Measurements from ENCODE around the gene CCDC169.
"Not testable (repeated sequence)": the region's sequence is repeated elsewhere in the genome, so short reads cannot be mapped to it uniquely, and the experiment has no call there.

Gene CCDC169

DNA sequence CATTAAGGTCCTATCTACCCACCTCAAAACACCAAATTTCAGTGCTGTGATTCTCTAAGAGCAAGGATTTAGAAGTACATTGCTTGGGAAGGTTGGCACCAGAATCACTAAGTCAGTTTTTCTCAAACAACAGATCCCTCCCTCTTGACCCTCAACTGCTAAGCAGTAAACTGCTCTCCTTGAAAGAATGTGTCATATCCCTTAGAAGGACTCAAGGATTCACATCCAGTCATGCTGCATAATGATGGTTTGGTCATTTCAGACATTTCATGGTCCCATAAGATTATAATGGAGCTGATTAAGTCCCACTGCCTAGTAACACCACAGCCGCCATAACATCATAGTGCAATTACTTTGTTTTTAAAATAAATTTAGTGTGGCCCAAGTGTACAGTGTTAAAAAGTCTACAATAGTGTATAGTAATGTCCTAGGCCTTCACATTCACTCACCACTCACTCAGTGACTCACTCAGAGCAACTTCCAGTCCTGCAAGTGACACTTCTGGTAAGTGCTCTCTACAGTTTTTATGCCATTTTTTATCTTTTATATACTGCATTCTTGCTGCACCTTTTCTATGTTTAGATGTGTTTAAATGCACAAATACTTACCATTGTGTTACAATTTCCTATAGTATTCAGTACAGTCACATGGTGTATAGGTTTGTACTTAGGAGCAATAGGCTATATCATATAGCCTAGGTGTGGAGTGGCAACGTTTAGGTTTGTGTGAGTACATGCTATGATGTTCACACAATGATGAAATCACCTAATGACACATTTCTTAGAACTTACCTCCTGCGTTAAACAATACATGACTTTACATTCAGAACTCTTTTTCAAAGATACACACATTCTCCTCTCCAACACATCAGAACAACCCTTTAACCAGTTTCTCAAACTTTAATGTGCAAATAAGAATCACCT is 15.7 kb upstream of the CCDC169 start:
- no peak for DNase-seq

DNA sequence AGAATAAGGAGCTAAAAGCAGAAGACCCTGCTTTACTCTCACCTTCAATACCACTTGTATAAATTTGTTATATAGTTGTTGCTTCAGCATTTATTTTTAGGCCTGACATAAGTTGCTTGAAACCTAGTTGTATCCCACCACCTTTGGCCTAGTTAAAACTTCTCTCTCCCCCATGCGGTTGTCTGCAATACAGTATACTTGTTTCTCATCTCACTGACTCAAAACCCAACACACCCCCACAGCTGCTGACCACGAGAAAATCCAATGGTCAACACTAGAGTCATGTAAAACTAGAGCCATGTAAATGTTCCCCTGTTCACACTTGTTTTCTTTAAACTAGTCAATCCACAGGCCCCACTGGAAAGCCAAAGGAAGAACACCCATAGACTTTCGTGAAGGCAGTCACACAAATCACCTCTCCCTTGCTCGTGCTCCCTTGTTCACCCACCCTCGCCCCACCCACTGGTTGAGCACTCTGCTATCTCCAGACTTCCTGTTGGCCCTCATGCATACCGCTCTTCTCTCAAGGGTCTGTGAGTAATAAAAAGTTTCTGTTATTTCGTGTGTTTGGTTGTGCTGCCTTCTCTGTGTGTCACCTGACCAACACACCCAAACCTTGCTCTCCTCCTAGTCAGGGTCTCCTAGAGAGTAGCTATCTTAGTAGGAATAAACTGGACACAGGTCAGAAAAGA is 12.9 kb upstream of the CCDC169 start:
- no peak for DNase-seq

DNA sequence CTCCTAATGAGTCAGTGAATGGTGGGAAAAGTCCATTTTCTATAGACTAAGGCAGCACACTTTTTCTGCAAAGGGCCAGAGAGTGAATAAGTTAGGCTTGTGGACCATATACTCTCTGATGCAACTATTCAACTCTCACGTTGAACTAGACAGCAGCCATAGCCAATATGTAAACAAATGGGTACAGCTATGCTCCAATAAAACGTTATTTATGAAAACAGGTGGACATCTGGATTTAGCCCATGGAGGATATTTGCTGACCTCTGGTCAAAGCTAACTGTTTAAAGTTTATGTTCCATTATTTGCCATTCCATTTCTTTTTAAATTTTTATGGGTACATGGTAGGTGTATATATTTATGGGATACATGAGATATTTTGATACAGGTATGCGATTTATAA is 4.7 kb upstream of the CCDC169 start:
- DNase-seq = no peak

DNA sequence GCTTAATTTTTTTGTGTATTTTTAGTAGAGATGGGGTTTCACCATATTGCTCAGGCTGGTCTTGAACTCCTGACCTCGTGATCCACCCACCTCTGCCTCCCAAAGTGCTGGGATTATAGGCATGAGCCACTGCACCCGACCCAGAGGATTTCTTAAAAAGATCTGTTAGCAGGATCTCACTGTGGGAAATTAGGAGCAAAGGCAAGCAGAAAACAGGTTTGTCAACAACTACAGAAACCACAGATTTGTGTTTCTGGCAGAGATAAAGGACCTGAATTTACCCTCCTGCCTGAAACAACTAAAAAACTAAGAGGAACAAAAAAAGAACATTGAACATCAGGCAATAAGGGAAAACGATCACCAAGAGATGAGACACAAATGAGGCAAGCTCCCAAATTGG is 1.9 kb upstream of the CCDC169 start:
- DNase-seq = not testable (repeated sequence)

DNA sequence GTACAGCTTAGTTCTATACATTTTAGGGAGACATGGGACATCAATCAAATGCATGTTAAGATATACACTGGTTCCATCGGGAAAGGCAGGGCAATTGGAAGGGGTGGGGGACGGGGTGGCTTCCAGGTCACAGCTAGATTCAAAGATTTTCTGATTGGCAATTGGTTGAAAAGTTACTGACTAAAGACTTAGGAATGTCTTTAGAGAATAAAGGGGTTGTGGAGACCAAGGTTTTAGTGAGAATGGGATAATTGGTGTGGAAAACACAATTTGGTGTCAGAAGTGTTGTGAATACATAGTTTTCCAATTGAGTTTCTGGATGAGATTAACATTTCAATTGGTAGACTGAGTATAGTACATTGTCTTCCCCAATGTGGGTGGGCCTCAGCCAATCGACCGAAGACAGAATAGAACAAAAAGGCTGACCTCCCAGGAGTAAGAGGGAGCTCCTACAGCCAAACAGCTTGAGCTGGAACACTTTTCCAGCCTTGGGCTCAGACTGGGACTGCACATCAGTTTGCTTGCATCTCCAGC is 988 bp upstream of the CCDC169 start:
- no peak for DNase-seq

DNA sequence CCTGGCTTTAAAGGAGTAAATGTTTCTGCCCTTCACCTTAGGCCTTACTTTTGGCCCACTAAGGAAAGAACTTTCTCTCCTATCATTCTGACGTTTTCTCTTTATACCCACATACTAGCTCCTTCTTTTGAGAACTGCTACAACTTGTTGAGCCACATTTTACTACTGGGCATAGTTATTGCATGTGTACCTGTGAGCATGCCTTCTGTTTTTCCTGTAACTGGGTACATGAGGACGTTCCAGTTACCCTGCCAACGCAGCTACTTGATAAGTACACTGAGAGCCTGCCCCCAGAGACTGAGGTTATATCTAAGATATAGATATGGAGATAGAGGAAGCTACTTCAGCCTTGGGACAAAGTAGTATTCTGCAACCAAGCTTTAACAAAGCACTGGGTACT is 3.5 kb downstream of the CCDC169 start:
- no peak for DNase-seq

DNA sequence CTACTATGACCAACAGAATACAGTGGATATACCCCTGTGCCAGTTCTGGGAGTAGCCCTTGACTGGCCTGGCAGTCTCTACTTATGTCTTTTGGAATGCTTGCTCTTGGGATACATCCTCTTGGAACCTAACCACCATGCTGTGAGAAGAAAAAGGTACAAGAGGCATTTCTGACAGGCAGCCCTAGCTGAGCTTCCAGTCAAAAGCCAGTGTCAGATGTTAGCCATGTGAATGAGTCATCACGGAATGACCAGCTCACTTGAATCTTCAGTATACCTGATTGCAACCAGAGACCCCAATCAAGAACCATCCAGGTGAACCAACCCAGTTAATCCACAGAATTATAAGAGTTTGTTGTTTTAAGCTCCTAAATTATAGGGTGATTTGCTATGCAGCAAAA is 4.1 kb downstream of the CCDC169 start:
- no peak for DNase-seq

DNA sequence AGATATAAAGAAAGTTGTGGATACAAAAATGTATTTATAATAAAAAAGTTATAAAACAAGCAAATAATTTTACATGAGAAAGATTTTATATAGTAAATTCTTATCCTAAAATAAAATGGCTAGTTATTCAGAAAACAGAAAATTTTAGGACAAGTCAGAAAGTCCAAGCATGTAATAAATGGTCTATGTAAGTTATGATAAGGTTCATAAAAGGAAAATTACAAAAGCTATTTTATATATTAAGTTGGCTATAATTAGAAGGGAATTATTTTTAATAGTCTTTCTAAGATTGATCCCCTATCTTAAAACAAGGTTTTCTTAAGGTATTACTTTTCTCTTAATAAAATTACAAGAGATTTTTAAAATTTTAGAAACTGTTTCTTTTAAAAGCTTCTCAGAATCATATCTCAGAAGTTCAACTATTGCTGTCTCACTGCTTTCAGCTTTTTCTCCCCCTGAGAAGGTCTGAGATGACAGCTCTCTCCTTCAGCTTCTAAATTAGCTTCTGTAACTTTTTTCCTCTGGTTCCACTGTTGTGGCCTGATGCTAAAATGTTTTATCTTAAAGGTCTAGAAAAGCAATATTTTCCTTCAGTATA is 8.7 kb downstream of the CCDC169 start:
- no peak for DNase-seq

DNA sequence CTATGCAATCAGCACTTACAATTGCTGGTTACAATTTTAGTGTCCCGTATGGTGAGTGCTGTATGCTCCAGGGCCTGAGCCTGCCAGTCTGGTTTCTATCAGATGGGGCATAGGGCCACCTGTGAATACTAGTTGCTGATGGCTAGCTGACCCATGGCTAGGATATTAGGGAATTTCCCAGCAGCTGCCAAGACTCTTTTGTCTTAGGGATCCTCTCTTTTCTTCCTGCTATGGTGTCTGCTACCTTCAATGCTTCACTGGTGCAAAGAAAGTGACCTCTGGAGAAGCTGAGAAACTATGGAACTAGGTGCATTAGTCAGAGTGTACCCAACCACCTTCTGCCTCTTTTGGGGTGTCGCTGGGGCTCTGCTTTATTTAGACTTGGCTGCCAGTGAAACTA is 11.6 kb downstream of the CCDC169 start:
- DNase-seq = no peak

DNA sequence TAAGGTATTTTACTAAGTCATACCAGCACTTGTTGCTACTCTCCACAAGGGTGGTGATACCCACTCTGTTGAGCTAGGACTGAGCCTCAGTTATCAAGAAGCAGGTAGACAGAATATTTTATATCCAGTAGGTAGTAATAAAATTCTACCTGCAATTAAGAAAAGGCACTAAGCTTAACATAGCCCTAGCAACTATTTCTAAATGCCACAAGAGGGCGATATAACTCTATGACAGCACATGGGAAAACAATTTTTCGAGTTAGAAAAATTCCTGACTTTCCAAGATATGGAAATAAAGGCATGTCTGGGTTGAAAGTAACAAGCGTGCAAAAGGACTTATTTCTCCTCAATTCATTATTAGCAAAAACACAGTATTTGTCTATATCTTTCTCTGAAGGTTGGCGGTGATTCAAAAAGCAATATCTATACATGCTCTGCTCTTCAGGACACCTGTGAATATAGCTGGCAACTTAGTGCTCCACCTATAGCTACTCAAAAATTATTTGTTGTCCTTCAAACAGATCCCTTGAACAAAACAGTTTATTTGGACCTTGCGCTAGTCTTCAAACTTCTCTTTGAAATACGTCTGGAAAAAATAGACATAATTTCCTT is 14.7 kb downstream of the CCDC169 start:
- DNase-seq = no peak

DNA sequence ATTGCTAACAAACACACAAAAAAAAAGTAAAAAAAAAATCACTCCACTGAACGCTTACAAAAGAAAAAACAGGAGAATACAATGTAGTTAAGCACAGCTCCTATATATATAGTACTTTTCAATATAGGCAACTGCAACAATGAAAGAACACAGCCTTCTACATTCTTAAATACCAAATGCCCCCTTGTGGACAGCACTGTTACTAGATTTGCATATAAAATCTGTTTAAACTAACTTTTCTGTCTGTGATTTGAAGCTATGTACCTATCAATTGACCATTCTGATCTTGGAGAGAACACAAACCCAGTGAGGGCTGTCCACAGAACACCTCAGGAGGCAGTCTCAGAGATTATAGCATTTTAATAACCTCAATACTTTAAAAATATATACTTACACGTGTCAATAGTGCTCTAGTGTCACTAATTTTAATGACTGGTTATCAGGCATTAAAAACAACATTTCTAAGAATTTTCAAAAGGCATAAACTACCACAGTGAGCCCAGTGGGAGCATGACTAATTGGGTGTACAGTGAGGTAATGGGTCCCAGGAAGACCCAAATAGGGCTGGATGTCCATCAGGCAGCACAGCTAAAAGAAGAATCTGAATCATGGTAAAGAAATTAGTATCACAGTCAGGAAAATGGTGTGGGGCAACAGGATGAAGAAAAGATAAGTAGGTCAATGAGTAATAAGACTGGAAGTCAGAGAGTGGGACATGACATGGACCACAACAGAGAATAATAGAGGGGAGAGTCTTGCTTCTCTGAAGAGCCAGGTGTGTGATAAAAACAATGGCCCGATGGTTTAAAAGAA is 22.2 kb downstream of the CCDC169 start:
- no peak for DNase-seq

DNA sequence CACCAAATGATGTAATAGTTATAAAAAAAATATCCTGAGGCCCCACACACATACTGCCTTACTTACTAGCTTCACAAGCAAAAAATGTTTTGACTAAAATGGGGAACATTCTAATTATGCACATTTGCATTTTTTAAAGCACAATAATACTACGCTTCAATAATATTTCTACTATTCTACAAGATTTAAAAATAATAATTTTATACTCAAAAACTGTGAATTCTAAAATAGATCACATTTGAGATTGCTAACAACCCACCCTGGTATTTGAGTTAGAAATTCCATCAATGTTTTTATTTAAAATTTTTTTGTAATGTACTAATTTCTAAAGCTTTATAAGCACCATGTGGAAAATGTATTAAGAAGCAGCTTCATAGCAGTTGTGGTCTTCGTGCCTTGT is 24.2 kb downstream of the CCDC169 start:
- DNase-seq = no peak

DNA sequence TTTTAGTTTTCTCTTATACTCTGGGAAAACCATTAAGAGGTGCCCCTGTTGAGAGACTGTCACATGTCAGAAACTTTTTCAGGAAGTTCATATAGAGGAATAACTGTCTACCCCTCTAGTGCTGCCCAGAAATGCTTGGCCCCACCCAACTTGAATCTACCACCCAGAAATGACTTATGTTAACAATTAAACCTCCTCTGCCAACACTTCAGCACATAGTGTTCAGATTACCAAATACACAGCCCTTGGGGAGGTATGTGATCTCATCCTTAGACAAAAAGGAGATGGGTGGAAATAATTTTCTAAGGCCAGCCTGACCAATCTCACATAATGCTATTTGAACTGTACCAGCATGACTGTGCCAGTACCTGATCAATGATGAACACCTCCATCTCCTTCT is 35.6 kb downstream of the CCDC169 start:
- DNase-seq = no peak

DNA sequence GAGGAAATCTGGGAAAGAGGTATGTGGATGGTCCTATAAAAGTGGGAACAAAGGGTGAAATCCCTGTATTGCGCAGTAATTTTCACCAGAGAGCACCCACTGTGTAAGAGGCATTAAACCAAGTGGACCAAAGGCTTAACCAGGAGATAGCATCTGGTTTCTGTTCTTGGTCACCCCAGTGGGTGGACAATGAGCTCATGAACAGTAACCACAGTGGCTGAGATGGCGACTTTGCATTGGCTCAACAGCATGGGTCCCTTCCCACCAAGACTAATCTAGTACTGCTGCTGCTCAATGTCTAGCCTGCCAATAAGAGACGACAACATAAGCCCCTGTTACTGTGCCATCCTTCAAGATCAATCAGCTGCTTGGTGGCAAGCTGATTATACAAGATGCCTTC is 36.6 kb downstream of the CCDC169 start:
- DNase-seq = no peak

DNA sequence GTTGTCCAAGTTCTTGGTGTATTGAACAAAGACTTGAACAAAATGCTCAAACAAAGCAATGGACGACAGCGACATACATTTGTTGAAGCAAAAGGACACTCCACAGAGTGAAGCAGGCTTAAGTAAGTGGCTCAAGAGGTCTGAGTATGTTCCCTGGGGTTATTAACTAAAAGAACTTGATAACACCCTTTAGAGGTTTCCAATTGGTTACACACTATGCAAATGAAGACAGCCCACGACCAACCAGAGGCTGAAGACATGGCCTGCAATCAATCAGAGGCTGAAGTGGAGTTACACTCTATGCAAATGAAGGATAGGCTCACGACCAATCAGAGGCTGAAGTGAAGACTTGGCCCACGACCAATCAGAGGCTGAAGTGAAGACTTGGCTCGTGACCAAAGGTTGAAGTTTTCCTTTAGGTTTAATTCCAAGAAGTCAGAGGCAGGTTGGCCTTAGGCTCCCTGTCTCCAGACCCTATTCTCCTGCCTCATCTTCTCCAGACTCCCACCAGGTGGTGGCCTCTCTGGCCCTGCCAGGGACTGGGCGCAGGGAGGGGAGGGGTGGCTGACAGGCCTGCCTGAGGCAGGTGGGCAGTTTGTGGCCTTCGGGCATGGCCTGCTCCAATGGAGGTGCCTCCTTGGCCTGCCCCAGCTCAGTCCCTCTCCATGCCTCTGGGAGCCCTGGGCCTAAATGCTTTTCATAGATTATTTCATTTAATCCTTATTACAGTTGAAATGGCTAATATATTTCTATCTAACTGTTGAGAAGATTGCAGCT is 38.1 kb downstream of the CCDC169 start:
- DNase-seq = no peak

DNA sequence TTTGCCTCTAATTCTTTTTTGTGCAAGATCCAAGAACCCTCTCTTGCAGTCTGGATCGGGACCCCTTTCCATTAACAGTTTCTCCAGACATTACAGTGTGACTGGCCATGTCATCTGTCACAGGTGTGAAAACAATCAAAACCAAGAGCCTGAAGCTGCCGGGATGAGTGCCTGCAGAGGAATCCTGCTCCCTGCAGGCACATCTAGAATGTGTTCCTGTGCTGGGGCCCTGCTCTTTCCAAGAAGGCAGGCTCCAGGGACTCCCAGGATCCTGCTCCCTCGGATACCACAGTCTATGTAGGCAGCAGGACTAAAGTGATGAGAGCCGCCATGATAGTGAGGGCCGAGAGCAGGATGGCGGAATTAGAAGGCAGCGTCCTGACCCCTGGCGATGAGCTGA is 38.8 kb downstream of the CCDC169 start:
- no peak for DNase-seq

DNA sequence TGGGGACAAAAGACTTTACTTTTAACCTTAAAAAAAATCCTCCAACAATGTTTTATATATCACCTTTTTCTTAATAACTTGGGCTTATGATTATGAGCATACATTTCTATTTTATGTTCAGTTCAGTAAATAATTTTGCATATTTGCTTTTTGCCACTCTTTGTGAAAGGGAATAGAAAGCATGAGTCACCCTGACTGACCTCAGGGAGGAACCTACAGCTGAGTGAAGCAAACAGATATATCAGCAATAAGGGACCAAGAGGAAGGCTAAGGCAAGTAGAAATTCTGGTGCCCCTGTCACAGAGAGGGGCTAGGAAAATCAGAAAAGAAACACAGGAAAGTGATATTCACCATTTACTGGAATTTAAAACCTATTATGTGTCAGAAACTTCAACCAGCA is 46.1 kb downstream of the CCDC169 start:
- no peak for DNase-seq

DNA sequence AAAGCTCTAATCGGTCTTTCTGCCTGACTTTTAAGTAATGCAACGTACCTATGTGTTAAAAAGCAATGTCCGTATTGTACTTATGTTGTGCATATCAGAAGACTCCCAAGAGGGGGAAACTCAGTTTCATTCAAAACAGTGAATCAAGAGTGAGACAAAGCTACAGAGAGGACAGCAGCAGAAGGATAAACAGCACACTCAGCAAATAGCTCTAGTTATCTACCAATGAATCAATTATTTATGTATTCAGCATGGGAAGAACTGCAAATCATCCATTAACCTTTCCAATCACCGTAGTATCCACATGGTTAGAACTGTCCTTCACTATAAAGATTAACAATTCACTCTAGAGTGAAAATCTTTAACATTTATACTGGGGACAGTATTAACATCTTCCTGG is 46.6 kb downstream of the CCDC169 start:
- DNase-seq = no peak

DNA sequence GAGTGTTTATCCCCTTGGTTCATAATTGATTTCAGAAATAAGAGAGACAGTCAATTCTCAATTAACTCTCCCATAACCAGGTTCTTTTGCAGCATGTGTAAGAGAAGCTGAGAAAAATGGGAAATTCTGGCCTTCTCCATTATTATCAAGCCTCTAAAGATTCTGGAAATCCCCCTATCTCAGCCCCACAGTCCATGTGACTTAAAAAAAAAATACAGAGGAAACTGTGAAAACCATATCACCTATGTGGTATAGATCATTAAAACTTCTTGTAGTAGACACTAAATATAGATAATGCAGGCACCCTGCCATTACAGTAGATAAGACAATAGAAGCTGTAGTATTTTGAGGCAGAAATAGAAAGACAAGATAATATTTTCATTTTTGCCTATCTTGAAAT is 48.9 kb downstream of the CCDC169 start:
- DNase-seq = no peak

DNA sequence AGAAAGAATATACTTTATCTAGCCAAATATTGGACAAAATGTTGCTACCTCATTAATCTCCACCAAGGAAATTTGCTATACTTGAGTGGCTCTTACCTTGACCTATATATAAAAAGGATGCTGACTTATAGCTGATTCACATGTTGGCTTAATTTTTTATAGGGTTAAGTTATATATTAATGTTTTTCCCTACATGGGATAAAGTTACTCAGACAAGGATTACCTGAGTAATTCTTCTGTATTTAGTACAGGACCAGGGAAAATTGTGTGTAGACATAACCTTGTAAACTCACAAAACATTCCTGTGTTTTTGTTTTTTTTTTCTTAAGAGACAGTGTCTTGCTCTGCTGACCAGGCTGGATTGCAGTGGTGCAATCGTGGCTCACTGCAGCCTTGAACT is 52.6 kb downstream of the CCDC169 start:
- DNase-seq = no peak

DNA sequence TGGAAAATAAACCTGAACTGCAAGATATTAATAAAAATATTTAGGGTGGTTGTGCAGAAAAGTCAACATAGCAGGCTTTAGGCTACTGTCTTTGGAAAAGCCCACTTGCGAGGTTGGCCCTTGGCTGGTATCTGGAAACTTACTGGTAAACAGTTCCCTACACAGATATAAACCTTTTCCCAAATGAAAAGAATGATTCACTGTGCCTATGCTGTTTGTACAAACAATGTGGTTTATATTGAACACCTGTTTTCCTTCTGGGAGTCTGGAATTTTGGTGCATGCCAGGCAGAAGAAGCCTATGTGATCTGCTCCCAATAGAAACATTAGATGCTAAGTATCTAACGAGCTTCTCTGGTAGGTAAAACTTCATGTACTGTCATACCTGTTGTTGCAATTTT is 53.5 kb downstream of the CCDC169 start:
- DNase-seq = no peak

DNA sequence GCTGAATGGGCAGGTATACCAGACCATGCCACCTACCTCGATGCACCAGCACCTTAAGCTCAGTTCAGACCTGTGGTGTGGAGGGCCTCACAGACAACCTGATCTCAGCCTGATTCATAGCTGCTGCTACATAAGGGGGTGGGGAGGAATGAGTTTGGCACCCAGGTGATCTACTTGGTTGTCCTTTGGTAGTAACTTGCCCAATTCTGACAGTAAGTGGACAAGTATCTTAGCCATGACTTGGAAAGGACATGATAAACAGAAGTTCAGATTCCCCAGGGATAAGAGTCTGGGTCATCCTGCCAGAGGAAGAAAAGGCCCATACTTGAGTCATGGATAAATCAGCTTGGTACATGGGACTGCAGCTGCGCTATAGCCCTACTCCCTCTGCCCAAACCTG is 54.9 kb downstream of the CCDC169 start:
- DNase-seq = no peak

Data from effector CD8-positive, alpha-beta T cell (primary cell).